B cell (primary cell): ENCODE results near the gene C2CD3. TPM values are rescaled to one million over a fixed set of nuclear protein-coding genes. Genes with fewer than 3 reads are reported as not detected.

Experiments used
- ATAC-seq: fragments of 200-7000 bp; cut with Tn5 transposase; one replicate; pipeline ENCODE4 v1.10.0; 2021; ENCODE audit warnings: low read depth, mild to moderate bottlenecking, moderate number of reproducible peaks, moderate library complexity
- CTCF ChIA-PET: fragments of 350-600 bp; sonication (Branson Sonifier 250); formaldehyde crosslinking; loops from one replicate; lab custom pipeline; 2021; ENCODE audit warnings: antibody characterized with exemption, inconsistent platforms; lab: Charles Lee
- POLR2A ChIA-PET: fragments of 350-600 bp; sonication (Branson Sonifier 250); formaldehyde crosslinking; loops from one replicate; lab custom pipeline; 2021; ENCODE audit warnings: antibody characterized with exemption; lab: Charles Lee
- DNase-seq: peaks from one replicate; pipeline ENCODE4 v3.0.0; 2013
- H2AFZ ChIP-seq: 2 replicates; pipeline ENCODE4 v1.6.1; 2012; ENCODE audit warnings: mild to moderate bottlenecking, low read depth, low read length; ENCODE audit not compliant: insufficient read depth, poor library complexity, severe bottlenecking
- H3K27ac ChIP-seq, 2 donors: 1 replicate in 1 of 2; 2 replicates in 1 of 2; pipeline ENCODE4 v1.5.1; 2012 to 2013; ENCODE audit warnings: low read length in 2 of 2, mild to moderate bottlenecking in 2 of 2, moderate library complexity in 1 of 2
- H3K27me3 ChIP-seq, 4 experiments: fragments of 200-600 bp in 1 of 4; sonication (generic) in 1 of 4; replicated peaks in 1 of 4; 1 replicate in 2 of 4; 2 replicates in 2 of 4; pipeline versions ENCODE4 v1.6.1 to v1.7.0; 2013 to 2016; ENCODE audit warnings: low read length in 3 of 4, mild to moderate bottlenecking in 2 of 4, mixed read lengths in 1 of 4, moderate library complexity in 1 of 4; ENCODE audit not compliant: insufficient read depth in 4 of 4, control insufficient read depth in 3 of 4; ENCODE audit errors: control extremely low read depth in 1 of 4
- H3K36me3 ChIP-seq, 2 experiments: replicated peaks in 1 of 2; 1 replicate in 1 of 2; 2 replicates in 1 of 2; pipeline versions ENCODE4 v1.6.1 to v1.7.1; 2013; ENCODE audit warnings: low read length in 1 of 2; ENCODE audit not compliant: insufficient read depth in 2 of 2, control insufficient read depth in 1 of 2; ENCODE audit errors: control extremely low read depth in 1 of 2, extremely low read depth in 1 of 2
- H3K4me1 ChIP-seq, 2 donors: fragments of 200-600 bp in 1 of 2; sonication (generic) in 1 of 2; 1 replicate in 1 of 2; 2 replicates in 1 of 2; pipeline versions ENCODE4 v1.5.1 to v1.6.1; 2013 to 2017; ENCODE audit warnings: low read length in 2 of 2; ENCODE audit not compliant: control insufficient read depth in 2 of 2, insufficient read depth in 2 of 2
- H3K4me2 ChIP-seq: replicated peaks from 2 replicates; pipeline ENCODE3; 2012; ENCODE audit warnings: mild to moderate bottlenecking, low read depth, low read length; ENCODE audit not compliant: poor library complexity, severe bottlenecking
- H3K4me3 ChIP-seq, 5 experiments: fragments of 200-600 bp in 1 of 5; sonication (generic) in 1 of 5; 1 replicate in 3 of 5; 2 replicates in 2 of 5; pipeline versions ENCODE4 v1.5.1 to v1.7.0; 2011 to 2016; ENCODE audit warnings: low read length in 4 of 5, mild to moderate bottlenecking in 4 of 5, low read depth in 2 of 5, control low read depth in 1 of 5, moderate library complexity in 1 of 5; ENCODE audit not compliant: insufficient read depth in 1 of 5; ENCODE audit errors: control extremely low read depth in 1 of 5, extremely low read depth in 1 of 5
- H3K79me2 ChIP-seq: fragments of 200-600 bp; sonication (generic); one replicate; pipeline ENCODE4 v1.6.0; 2016; ENCODE audit warnings: low read length; ENCODE audit not compliant: control insufficient read depth, insufficient read depth
- H3K9ac ChIP-seq: fragments of 200-600 bp; sonication (generic); 2 replicates; pipeline ENCODE4 v1.6.1; 2017; ENCODE audit warnings: mild to moderate bottlenecking, low read length, moderate library complexity
- H3K9me3 ChIP-seq, 3 donors: one replicate each; pipeline versions ENCODE4 v1.6.1 to v1.7.1; 2013; ENCODE audit warnings: low read length in 2 of 3; ENCODE audit not compliant: control insufficient read depth in 2 of 3, insufficient read depth in 1 of 3; ENCODE audit errors: control extremely low read depth in 1 of 3
- H4K20me1 ChIP-seq: 2 replicates; pipeline ENCODE4 v1.6.0; 2012; ENCODE audit warnings: mild to moderate bottlenecking, low read length; ENCODE audit not compliant: insufficient read depth, control insufficient read depth, poor library complexity, severe bottlenecking
- H3K27ac Mint-ChIP-seq: one replicate; pipeline ENCODE4 v1.8.0; 2021; ENCODE audit warnings: mixed read lengths
- H3K27me3 Mint-ChIP-seq: one replicate; pipeline ENCODE4 v1.8.0; 2021; ENCODE audit warnings: mixed read lengths
- H3K4me1 Mint-ChIP-seq: one replicate; pipeline ENCODE4 v1.8.0; 2021; ENCODE audit warnings: mixed read lengths
- H3K4me3 Mint-ChIP-seq: one replicate; pipeline ENCODE4 v1.8.0; 2021; ENCODE audit warnings: mixed read lengths
- H3K9me3 Mint-ChIP-seq: one replicate; pipeline ENCODE4 v1.8.0; 2022; ENCODE audit warnings: mixed read lengths; ENCODE audit not compliant: insufficient read depth
- EZH2 ChIP-seq: IDR thresholded peaks from 2 replicates; pipeline ENCODE4 v1.6.1; 2012; ENCODE audit warnings: borderline replicate concordance, low read depth, mild to moderate bottlenecking, moderate library complexity, low read length; ENCODE audit not compliant: insufficient read depth, poor library complexity, severe bottlenecking
- WGBS: methylation state at CpG from one replicate; pipeline ENCODE4 v1.1.5; 2013; ENCODE audit warnings: missing lambda C conversion rate; ENCODE audit not compliant: insufficient coverage; 5-methylcytosine and 5-hydroxymethylcytosine counted together
- intact Hi-C: fragments of 100-400 bp; cut with micrococcal nuclease; formaldehyde crosslinking; loops from one replicate; pipeline ENCODE4 v1.10.0; 2022
- polyA plus RNA-seq: library from polyadenylated mRNA; depleted of rRNA; stranded (reverse); fragments of >200 nt; gene quantifications from 2 replicates; pipeline ENCODE4 v1.2.3, GENCODE V29; 2012
- total RNA-seq, 2 donors: library from RNA; stranded (reverse); fragments of 120-200 nt in 1 of 2; gene quantifications; 1 replicate in 1 of 2; 2 replicates in 1 of 2; pipeline versions ENCODE4 v1.2.3 to v1.2.4, GENCODE V29; 2013 to 2022
- TF ChIP-seq, protein P1 (sequence below): fragments of 200-600 bp; IDR thresholded peaks from one replicate; pipeline ENCODE4 v1.8.0; 2022; ENCODE audit warnings: antibody characterized with exemption, mild to moderate bottlenecking

The C2CD3 gene
- total and polyA plus RNA-seq, 2 donors (not counting 1 experiment from before 2014, with no cell fraction given): 19.8 to 69.0 TPM

DNA sequence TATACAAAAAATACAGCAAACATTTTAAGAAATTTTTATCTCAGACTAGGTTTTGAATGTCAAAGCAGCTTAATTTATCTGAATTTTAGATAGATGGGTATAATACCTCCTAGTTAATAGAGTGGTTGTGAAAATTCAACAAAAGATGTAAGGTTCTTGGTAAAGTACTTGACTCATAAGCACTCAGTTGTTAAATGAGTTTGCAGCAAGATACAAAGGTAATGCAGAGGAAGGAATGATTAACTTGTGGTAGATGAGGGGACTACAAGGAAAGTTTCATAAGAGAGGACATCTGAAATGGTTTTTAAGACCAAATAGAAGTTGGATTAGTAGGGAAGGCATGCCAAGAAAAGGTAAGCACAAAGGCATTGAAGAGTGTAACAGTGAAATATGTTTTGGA lies 37.7 kb upstream of the C2CD3 start:
- ChIA-PET CTCF (interaction anchor here (1.5 to 1.7 kb wide), 2 partner anchors 12 to 48 kb away, joined by 3 to 5 read pairs; no protein-coding TSS in a partner anchor), POLR2A (no interaction called here)
- Histone ChIP-seq H3K9ac (no peak overlapping the region), H3K4me1 (no peaks in the 10 kb centered on the region), H4K20me1 (no peaks in the 10 kb centered on the region), H3K4me3 (no peak overlapping the region), H3K36me3 (peaks cover 2 to 9% of the 10 kb centered on the region in 2 experiments), H3K27me3 (no peaks in the 10 kb centered on the region), H3K27ac (no peak overlapping the region), H3K4me2 (no peak overlapping the region), H3K9me3 (peaks cover 0 to 11% (median 0%) of the 10 kb centered on the region in 3 donors), H2AFZ (no peak overlapping the region), H3K79me2 (no peaks in the 10 kb centered on the region)
- Mint-ChIP-seq H3K27ac (no peak overlapping the region), H3K27me3 (no peaks in the 10 kb centered on the region), H3K9me3 (peaks cover 3% of the 10 kb centered on the region), H3K4me3 (no peak overlapping the region), H3K4me1 (no peaks in the 10 kb centered on the region)
- TF ChIP-seq, protein P1, sequence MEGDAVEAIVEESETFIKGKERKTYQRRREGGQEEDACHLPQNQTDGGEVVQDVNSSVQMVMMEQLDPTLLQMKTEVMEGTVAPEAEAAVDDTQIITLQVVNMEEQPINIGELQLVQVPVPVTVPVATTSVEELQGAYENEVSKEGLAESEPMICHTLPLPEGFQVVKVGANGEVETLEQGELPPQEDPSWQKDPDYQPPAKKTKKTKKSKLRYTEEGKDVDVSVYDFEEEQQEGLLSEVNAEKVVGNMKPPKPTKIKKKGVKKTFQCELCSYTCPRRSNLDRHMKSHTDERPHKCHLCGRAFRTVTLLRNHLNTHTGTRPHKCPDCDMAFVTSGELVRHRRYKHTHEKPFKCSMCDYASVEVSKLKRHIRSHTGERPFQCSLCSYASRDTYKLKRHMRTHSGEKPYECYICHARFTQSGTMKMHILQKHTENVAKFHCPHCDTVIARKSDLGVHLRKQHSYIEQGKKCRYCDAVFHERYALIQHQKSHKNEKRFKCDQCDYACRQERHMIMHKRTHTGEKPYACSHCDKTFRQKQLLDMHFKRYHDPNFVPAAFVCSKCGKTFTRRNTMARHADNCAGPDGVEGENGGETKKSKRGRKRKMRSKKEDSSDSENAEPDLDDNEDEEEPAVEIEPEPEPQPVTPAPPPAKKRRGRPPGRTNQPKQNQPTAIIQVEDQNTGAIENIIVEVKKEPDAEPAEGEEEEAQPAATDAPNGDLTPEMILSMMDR: no peak
- no peak for TF ChIP-seq EZH2
- no peak for DNase-seq
- no peak for ATAC-seq
- intact Hi-C loops: no loop called here

DNA sequence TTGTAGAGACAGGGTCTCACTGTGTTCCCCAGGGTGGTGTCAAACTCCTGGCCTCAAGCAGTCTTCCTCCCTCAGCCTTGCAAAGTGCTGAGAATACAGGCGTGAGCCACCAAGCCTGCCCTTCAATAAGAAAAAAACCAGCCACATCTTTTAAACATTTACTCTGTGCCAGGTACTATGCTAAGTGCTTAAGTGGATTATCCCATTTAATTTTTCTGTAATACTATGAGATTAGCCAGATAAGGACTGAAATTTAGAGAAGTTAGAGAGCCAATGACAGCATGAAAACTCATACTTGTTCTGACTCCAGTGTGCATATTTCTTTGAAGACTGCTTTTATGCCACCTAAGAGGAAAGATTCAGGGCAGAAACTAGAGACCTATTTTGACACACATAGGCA lies 35.9 kb upstream of the C2CD3 start:
- Histone ChIP-seq H3K27ac (no peak overlapping the region), H3K9ac (no peak overlapping the region), H3K4me3 (no peak overlapping the region), H3K27me3 (no peaks in the 10 kb centered on the region), H3K36me3 (peaks cover 2 to 9% of the 10 kb centered on the region in 2 experiments), H3K79me2 (no peaks in the 10 kb centered on the region), H3K4me1 (no peaks in the 10 kb centered on the region), H3K4me2 (no peak overlapping the region), H2AFZ (no peak overlapping the region), H3K9me3 (no peaks in the 10 kb centered on the region), H4K20me1 (no peaks in the 10 kb centered on the region)
- no CpG with 5 or more reads among the region's 1 CpG for WGBS
- intact Hi-C loops: no loop called here
- TF ChIP-seq, protein P1: no peak
- no peak for TF ChIP-seq EZH2
- ChIA-PET POLR2A (no interaction called here), CTCF (no interaction called here)
- no peaks in the 10 kb centered on the region for H3K4me1 Mint-ChIP-seq
- ATAC-seq: no peak
- H3K4me3 Mint-ChIP-seq: no peak overlapping the region
- H3K27me3 Mint-ChIP-seq: no peaks in the 10 kb centered on the region
- no peak for DNase-seq
- H3K27ac Mint-ChIP-seq: no peak overlapping the region
- H3K9me3 Mint-ChIP-seq: no peaks in the 10 kb centered on the region
